HG02763 (cell line): ENCODE results near the gene AHNAK2.
"Not testable (repeated sequence)": the region's sequence is repeated elsewhere in the genome, so short reads cannot be mapped to it uniquely, and the experiment has no call there.

Source experiments
- ATAC-seq: cut with Tn5 transposase; IDR thresholded peaks from one replicate; pipeline ENCODE4 v1.9.1; 2021; ENCODE audit warnings: mild to moderate bottlenecking, moderate library complexity; ENCODE audit not compliant: unreplicated experiment

The AHNAK2 gene

GRCh38 chr14:104954746-104955395 lies 23.3 kb downstream of the AHNAK2 start:
- no peak for ATAC-seq

- no peak for ATAC-seq
These were observed 24.1 kb downstream of the AHNAK2 start for GRCh38 chr14:104953896-104954656.

GRCh38 chr14:104953097-104953496 lies 25.1 kb downstream of the AHNAK2 start:
- ATAC-seq, result no peak

GRCh38 chr14:104951863-104952657 lies 26.1 kb downstream of the AHNAK2 start:
- ATAC-seq, result not testable (repeated sequence)

- ATAC-seq, result not testable (repeated sequence)
These were observed 27.5 kb downstream of the AHNAK2 start for GRCh38 chr14:104950701-104951100.

GRCh38 chr14:104950021-104950420 lies 28.2 kb downstream of the AHNAK2 start:
- ATAC-seq, result no peak

GRCh38 chr14:104949406-104949955 lies 28.7 kb downstream of the AHNAK2 start:
- ATAC-seq, result not testable (repeated sequence)

- no peak for ATAC-seq
These were observed 29.5 kb downstream of the AHNAK2 start for GRCh38 chr14:104948736-104949031.

- not testable (repeated sequence) for ATAC-seq
These were observed 30.1 kb downstream of the AHNAK2 start for GRCh38 chr14:104947881-104948735.

- ATAC-seq, result not testable (repeated sequence)
These were observed 31.0 kb downstream of the AHNAK2 start for GRCh38 chr14:104947201-104947600.

GRCh38 chr14:104945986-104946965 lies 31.9 kb downstream of the AHNAK2 start:
- ATAC-seq, result not testable (repeated sequence)

GRCh38 chr14:104945266-104945665 lies 32.9 kb downstream of the AHNAK2 start:
- ATAC-seq, result not testable (repeated sequence)

GRCh38 chr14:104944436-104945205 lies 33.6 kb downstream of the AHNAK2 start:
- not testable (repeated sequence) for ATAC-seq

- ATAC-seq, result not testable (repeated sequence)
These were observed 34.2 kb downstream of the AHNAK2 start for GRCh38 chr14:104944016-104944308.

GRCh38 chr14:104943216-104944015 lies 34.8 kb downstream of the AHNAK2 start:
- ATAC-seq, result not testable (repeated sequence)

GRCh38 chr14:104942586-104942985 lies 35.6 kb downstream of the AHNAK2 start:
- no peak for ATAC-seq

GRCh38 chr14:104941508-104942365 lies 36.4 kb downstream of the AHNAK2 start:
- no peak for ATAC-seq
